H1 (cell line): Measurements from ENCODE around the gene DCAF17. TPM values are rescaled to one million over a fixed set of nuclear protein-coding genes. Genes with fewer than 3 reads are reported as not detected.
A peak's percentile ranks its signal among the peaks of the same experiment; 100 is the strongest.

ENCODE experiments used
- CTCF ChIA-PET: fragments of 300-600 bp; sonication (Branson Sonifier 250); formaldehyde crosslinking; loops from one replicate; lab custom pipeline; 2021; ENCODE audit not compliant: partially characterized antibody; lab: Charles Lee
- POLR2A ChIA-PET: fragments of 300-600 bp; sonication (Branson Sonifier 250); formaldehyde crosslinking; loops from one replicate; lab custom pipeline; 2021; ENCODE audit warnings: inconsistent platforms; ENCODE audit not compliant: partially characterized antibody; lab: Charles Lee
- DNase-seq, 2 experiments: peaks; one replicate each; pipeline versions ENCODE4 v3.0.0 to v3.0.0-alpha.2; 2010 to 2022; ENCODE audit warnings: low spot score in 2 of 2, low read depth in 1 of 2, mixed read lengths in 1 of 2
- FAIRE-seq: peaks from 2 replicates; lab custom pipeline; 2011; peaks lifted over from hg19 to GRCh38; lab: Jason Lieb, UNC
- H2AFZ ChIP-seq: 2 replicates; pipeline ENCODE4 v1.8.1; 2012; ENCODE audit warnings: low read length, inconsistent platforms
- H2AK5ac ChIP-seq: 2 replicates; pipeline ENCODE4 v1.6.1; 2013; ENCODE audit warnings: low read depth, low read length
- H2BK120ac ChIP-seq: replicated peaks from 2 replicates; pipeline ENCODE3; 2013; ENCODE audit warnings: low read depth, low read length, inconsistent platforms
- H2BK12ac ChIP-seq: 2 replicates; pipeline ENCODE4 v1.6.1; 2013; ENCODE audit warnings: low read depth, low read length
- H2BK15ac ChIP-seq: 2 replicates; pipeline ENCODE4 v1.6.1; 2013; ENCODE audit warnings: low read length
- H2BK20ac ChIP-seq: 2 replicates; pipeline ENCODE4 v1.6.1; 2013; ENCODE audit warnings: low read length
- H2BK5ac ChIP-seq: 2 replicates; pipeline ENCODE4 v1.6.1; 2013; ENCODE audit warnings: low read depth, low read length
- H3K14ac ChIP-seq: 2 replicates; pipeline ENCODE4 v1.6.1; 2013; ENCODE audit warnings: inconsistent platforms; ENCODE audit not compliant: insufficient read length
- H3K18ac ChIP-seq: 2 replicates; pipeline ENCODE4 v1.6.1; 2013; ENCODE audit warnings: low read length; ENCODE audit errors: extremely low read depth
- H3K23ac ChIP-seq: 2 replicates; pipeline ENCODE4 v1.6.1; 2013; ENCODE audit warnings: inconsistent platforms; ENCODE audit not compliant: insufficient read length
- H3K23me2 ChIP-seq: 2 replicates; pipeline ENCODE4 v1.6.1; 2013; ENCODE audit warnings: low read depth, low read length
- H3K27ac ChIP-seq: 2 replicates; pipeline ENCODE4 v1.6.1; 2011; ENCODE audit warnings: low read depth, low read length, inconsistent platforms
- H3K27me3 ChIP-seq, 4 experiments: replicated peaks in 1 of 4; 1 replicate in 1 of 4; 2 replicates in 3 of 4; pipeline versions ENCODE4 v1.6.1 to v1.8.1; 2011 to 2013; ENCODE audit warnings: low read length in 3 of 4, mild to moderate bottlenecking in 3 of 4, inconsistent platforms in 2 of 4, mixed read lengths in 2 of 4, moderate library complexity in 1 of 4; ENCODE audit not compliant: control insufficient read depth in 3 of 4, insufficient read depth in 3 of 4; ENCODE audit errors: extremely low read depth in 1 of 4
- H3K36me3 ChIP-seq, 4 experiments: 2 replicates each; pipeline versions ENCODE4 v1.6.1 to v1.8.1; 2011 to 2013; ENCODE audit warnings: mild to moderate bottlenecking in 4 of 4, low read length in 3 of 4, moderate library complexity in 2 of 4, control low read depth in 1 of 4, inconsistent platforms in 1 of 4; ENCODE audit not compliant: insufficient read depth in 4 of 4, control insufficient read depth in 2 of 4
- H3K4ac ChIP-seq: replicated peaks from 2 replicates; pipeline ENCODE3; 2013; ENCODE audit warnings: low read length, low read depth, mixed read lengths, inconsistent platforms; ENCODE audit not compliant: insufficient read length
- H3K4me1 ChIP-seq, 4 experiments: replicated peaks in 1 of 4; 1 replicate in 1 of 4; 2 replicates in 3 of 4; pipeline versions ENCODE4 v1.6.1 to v1.8.1; 2011 to 2013; ENCODE audit warnings: low read length in 3 of 4, inconsistent platforms in 2 of 4, mixed read lengths in 1 of 4; ENCODE audit not compliant: insufficient read depth in 4 of 4, control insufficient read depth in 3 of 4
- H3K4me2 ChIP-seq, 2 experiments: 2 replicates each; pipeline versions ENCODE4 v1.6.1 to v1.8.1; 2011 to 2013; ENCODE audit warnings: low read depth in 2 of 2, low read length in 2 of 2, control low read depth in 1 of 2, inconsistent platforms in 1 of 2, mild to moderate bottlenecking in 1 of 2; ENCODE audit not compliant: insufficient read depth in 1 of 2
- H3K4me3 ChIP-seq, 4 experiments: fragments of 200-600, 300-600 bp in 1 of 4; sonication (generic), shearing (Covaris generic), sonication (Bioruptor Twin) in 1 of 4; 2 replicates each; pipeline versions ENCODE4 v1.5.1 to v1.8.1; 2011 to 2016; ENCODE audit warnings: low read length in 4 of 4, low read depth in 3 of 4, control low read depth in 2 of 4, inconsistent platforms in 2 of 4, mild to moderate bottlenecking in 2 of 4, mixed read lengths in 1 of 4, moderate library complexity in 1 of 4; ENCODE audit not compliant: insufficient read depth in 2 of 4; ENCODE audit errors: extremely low read depth in 1 of 4
- H3K56ac ChIP-seq: replicated peaks from 2 replicates; pipeline ENCODE3; 2013; ENCODE audit warnings: low read depth, mild to moderate bottlenecking, mixed read lengths, low read length, inconsistent platforms; ENCODE audit not compliant: insufficient read length
- H3K79me1 ChIP-seq: 2 replicates; pipeline ENCODE4 v1.6.1; 2013; ENCODE audit warnings: low read depth, low read length, control low read depth
- H3K79me2 ChIP-seq, 2 experiments: 2 replicates each; pipeline versions ENCODE4 v1.6.1 to v1.8.1; 2012 to 2013; ENCODE audit warnings: low read length in 2 of 2, mild to moderate bottlenecking in 2 of 2, inconsistent platforms in 1 of 2; ENCODE audit not compliant: insufficient read depth in 2 of 2, control insufficient read depth in 1 of 2
- H3K9ac ChIP-seq, 4 experiments: replicated peaks in 1 of 4; 1 replicate in 1 of 4; 2 replicates in 3 of 4; pipeline versions ENCODE4 v1.6.1 to v1.8.1; 2011 to 2013; ENCODE audit warnings: low read depth in 3 of 4, low read length in 3 of 4, control low read depth in 2 of 4, mild to moderate bottlenecking in 2 of 4, moderate library complexity in 2 of 4, inconsistent platforms in 1 of 4; ENCODE audit errors: extremely low read depth in 1 of 4
- H3K9me3 ChIP-seq, 2 experiments: 2 replicates each; pipeline versions ENCODE4 v1.6.1 to v1.8.1; 2012 to 2013; ENCODE audit warnings: mild to moderate bottlenecking in 2 of 2, moderate library complexity in 2 of 2, control low read depth in 1 of 2, inconsistent platforms in 1 of 2, low read depth in 1 of 2, low read length in 1 of 2, mixed read lengths in 1 of 2; ENCODE audit not compliant: insufficient read depth in 2 of 2
- H4K20me1 ChIP-seq, 2 experiments: replicated peaks in 1 of 2; 2 replicates each; pipeline versions ENCODE3 to v1.8.1; 2011 to 2013; ENCODE audit warnings: inconsistent platforms in 2 of 2, low read length in 2 of 2, mild to moderate bottlenecking in 1 of 2; ENCODE audit not compliant: insufficient read depth in 2 of 2, control insufficient read depth in 1 of 2
- H4K5ac ChIP-seq: 2 replicates; pipeline ENCODE4 v1.6.1; 2013; ENCODE audit warnings: low read length, low read depth, mixed read lengths, inconsistent platforms; ENCODE audit not compliant: insufficient read length
- H4K8ac ChIP-seq: 2 replicates; pipeline ENCODE4 v1.8.0; 2013; ENCODE audit warnings: mild to moderate bottlenecking, moderate library complexity, low read length, inconsistent platforms; ENCODE audit not compliant: insufficient read depth; ENCODE audit errors: extremely low read depth
- H4K91ac ChIP-seq: replicated peaks from 2 replicates; pipeline ENCODE3; 2013; ENCODE audit warnings: low read length, mixed read lengths, inconsistent platforms; ENCODE audit not compliant: insufficient read length
- CHD2 ChIP-seq: IDR thresholded peaks from 2 replicates; pipeline ENCODE4 v1.6.1; 2012; ENCODE audit warnings: low read length, improper control_type of control experiment
- KDM5A ChIP-seq: fragments of 200-600 bp; IDR thresholded peaks from 2 replicates; pipeline ENCODE4 v1.7.1; 2012; ENCODE audit warnings: mild to moderate bottlenecking, low read length, inconsistent platforms, mixed read lengths
- POLR2A ChIP-seq, 2 experiments: IDR thresholded peaks; 1 replicate in 1 of 2; 2 replicates in 1 of 2; pipeline ENCODE4 v1.6.1; 2011; ENCODE audit warnings: low read depth in 2 of 2, low read length in 2 of 2, mild to moderate bottlenecking in 2 of 2; ENCODE audit errors: control extremely low read depth in 1 of 2
- POLR2AphosphoS5 ChIP-seq: IDR thresholded peaks from 2 replicates; pipeline ENCODE4 v1.6.1; 2011; ENCODE audit warnings: low read depth, low read length
- SIX5 ChIP-seq: IDR thresholded peaks from 2 replicates; pipeline ENCODE4 v1.6.1; 2011; ENCODE audit warnings: mild to moderate bottlenecking, low read depth, low read length
- SP2 ChIP-seq: IDR thresholded peaks from 2 replicates; pipeline ENCODE4 v1.6.1; 2012; ENCODE audit warnings: mild to moderate bottlenecking, low read length, inconsistent platforms
- SP4 ChIP-seq: IDR thresholded peaks from 2 replicates; pipeline ENCODE4 v1.6.1; 2012; ENCODE audit warnings: low read length, inconsistent platforms
- SRF ChIP-seq: IDR thresholded peaks from 2 replicates; pipeline ENCODE4 v1.6.1; 2011; ENCODE audit warnings: mild to moderate bottlenecking, low read depth, low read length, moderate library complexity
- TBP ChIP-seq: IDR thresholded peaks from 2 replicates; pipeline ENCODE4 v1.6.1; 2011; ENCODE audit warnings: low read depth, low read length, improper control_type of control experiment
- TCF12 ChIP-seq: IDR thresholded peaks from 2 replicates; pipeline ENCODE4 v1.6.1; 2011; ENCODE audit warnings: low read depth, mild to moderate bottlenecking, low read length
- WGBS, 2 experiments: shearing (Covaris generic) in 1 of 2; methylation state at CpG; one replicate each; pipeline versions ENCODE4 v1.1.6 to v1.1.7; 2013 to 2015; ENCODE audit warnings: low lambda C conversion rate in 2 of 2, mixed read lengths in 2 of 2, inconsistent platforms in 1 of 2, low coverage in 1 of 2, missing lambda C conversion rate in 1 of 2; ENCODE audit not compliant: insufficient replicate concordance in 2 of 2, insufficient coverage in 1 of 2, insufficient read length in 1 of 2; ENCODE audit errors: extremely low coverage in 1 of 2, missing lambda C conversion rate in 1 of 2; 5-methylcytosine and 5-hydroxymethylcytosine counted together
- polyA plus RNA-seq, 7 experiments: library from polyadenylated mRNA; depleted of rRNA in 3 of 7; stranded (reverse) in 5 of 7; unstranded in 2 of 7; fragments of >200 nt in 5 of 7; fragments of 200-250 nt in 2 of 7; gene quantifications; 1 replicate in 5 of 7; 2 replicates in 1 of 7; 4 replicates in 1 of 7; pipeline versions ENCODE4 v1.2.1 to v1.2.3, GENCODE V29; 2011 to 2013; ENCODE audit warnings: missing spikeins in 2 of 7, mixed read lengths in 2 of 7
- total RNA-seq: library from RNA; stranded (reverse); fragmentation: NEBNext Ultra II Directional; extraction: Animal tissue kit (Norgen Biotek cat#: 25700); gene quantifications from 2 replicates; pipeline ENCODE4 v1.2.1, GENCODE V29; 2021
- TF ChIP-seq, protein P1 (sequence below): IDR thresholded peaks from 2 replicates; pipeline ENCODE4 v1.6.1; 2012; ENCODE audit warnings: low read length, inconsistent platforms

DCAF17 gene
- total and polyA plus RNA-seq, 2 of the 8 experiments (the other 6 are each of a cell fraction or from before 2014, with no cell fraction given): 10.7 to 30.0 TPM

DNA sequence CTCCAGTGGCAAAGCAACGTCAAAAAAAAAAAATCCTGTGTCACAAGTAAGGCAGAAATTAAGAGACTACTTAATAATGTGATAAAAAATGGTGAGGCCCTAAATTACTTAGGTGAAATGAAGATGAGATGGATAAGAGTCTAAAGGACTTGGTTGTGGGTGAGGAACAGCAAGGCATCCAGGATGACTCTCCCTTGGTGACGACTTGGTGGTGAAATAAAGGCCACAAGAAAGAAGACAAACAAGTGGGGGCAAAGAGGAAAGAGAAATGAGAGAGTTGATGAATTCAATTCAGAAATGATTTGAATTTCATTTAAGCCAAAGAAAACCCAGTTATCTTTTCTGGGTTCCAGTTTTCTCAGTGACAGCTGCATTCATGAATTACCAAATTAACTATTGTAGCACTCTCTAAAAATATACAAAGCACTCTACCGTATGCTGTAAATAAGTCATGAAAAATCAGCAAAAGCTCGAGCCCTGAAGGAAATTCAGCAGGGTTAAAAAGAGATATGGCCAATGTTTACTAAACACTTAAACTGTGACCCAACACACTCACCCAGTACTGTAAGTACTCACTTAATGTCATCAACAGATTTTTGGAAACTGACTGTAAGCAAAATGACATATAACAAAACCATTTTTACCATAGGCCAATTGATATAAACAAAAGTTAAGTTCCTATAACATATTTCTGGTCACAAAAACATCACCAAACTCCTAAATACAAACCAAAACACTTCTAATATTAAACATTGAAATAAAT, 1.6 kb upstream of the DCAF17 start:
- Histone ChIP-seq H3K9me3 (no peaks in the 10 kb centered on the region; a peak in 2 of 4 replicates), H3K36me3 (peaks cover 4 to 16% (median 10%) of the 10 kb centered on the region in 4 experiments; a peak in 4 of 8 replicates), H3K4me1 (peaks cover 3 to 19% (median 10%) of the 10 kb centered on the region in 4 experiments), H4K8ac (no peak overlapping the region; the same call in 1 of the 2 replicates), H2BK5ac (peak overlapping the region; percentile 93), H3K4me2 (peak overlapping the region; percentile 72 to 96), H3K56ac (no peak overlapping the region), H2BK12ac (peak overlapping the region; percentile 95), H3K79me1 (peaks cover 2% of the 10 kb centered on the region), H4K5ac (peak overlapping the region; percentile 54), H3K23me2 (peaks cover 4% of the 10 kb centered on the region; the same call in 1 of the 2 replicates), H3K79me2 (peaks cover 0 to 80% of the 10 kb centered on the region in 2 experiments; a peak in 2 of 4 replicates), H3K4ac (peak overlapping the region; percentile 76), H2BK120ac (no peak overlapping the region), H3K27ac (no peak overlapping the region), H4K91ac (no peak overlapping the region), H2BK20ac (no peak overlapping the region), H3K14ac (no peak overlapping the region), H3K27me3 (no peaks in the 10 kb centered on the region), H4K20me1 (peaks cover 0 to 3% of the 10 kb centered on the region in 2 experiments), H3K9ac (no peak overlapping the region), H2AFZ (no peak overlapping the region), H3K23ac (no peak overlapping the region), H3K18ac (0 out of 2 replicates have a peak overlapping the region, but pooled peaks have one; percentile 36), H2BK15ac (no peak overlapping the region), H2AK5ac (peak overlapping the region; percentile 97), H3K4me3 (peak overlapping the region in 3 of 4 experiments; percentile 48 to 76 (median 67); a peak in 4 of 8 replicates)
- ChIA-PET CTCF (interaction anchor here (0.6 to 3.8 kb wide), 6 partner anchors 15 to 345 kb away, joined by 3 to 20 read pairs (median 6); no protein-coding TSS in a partner anchor), POLR2A (interaction anchor here (0.6 to 4.8 kb wide), 16 partner anchors 9 to 458 kb away, joined by 3 to 21 read pairs (median 4); partner anchors contain the start of genes CYBRD1 and TLK1)
- DNase-seq (no peak), FAIRE-seq (no peak)
- WGBS, 2 experiments: 77% methylated on average over 4 of the region's 4 CpGs; no CpG with 5 or more reads in 1 of the 2 experiments
- TF ChIP-seq POLR2AphosphoS5 (no peak), SRF (no peak), KDM5A (no peak), SP4 (no peak), CHD2 (no peak), TBP (no peak), TCF12 (no peak), SP2 (no peak), SIX5 (no peak), POLR2A (IDR thresholded peaks at IDR 0.05; ENCODE audit: control extremely low read depth in 1 of 2, low read depth in 2 of 2, low read length in 2 of 2) (no peak)
- TF ChIP-seq, protein P1, sequence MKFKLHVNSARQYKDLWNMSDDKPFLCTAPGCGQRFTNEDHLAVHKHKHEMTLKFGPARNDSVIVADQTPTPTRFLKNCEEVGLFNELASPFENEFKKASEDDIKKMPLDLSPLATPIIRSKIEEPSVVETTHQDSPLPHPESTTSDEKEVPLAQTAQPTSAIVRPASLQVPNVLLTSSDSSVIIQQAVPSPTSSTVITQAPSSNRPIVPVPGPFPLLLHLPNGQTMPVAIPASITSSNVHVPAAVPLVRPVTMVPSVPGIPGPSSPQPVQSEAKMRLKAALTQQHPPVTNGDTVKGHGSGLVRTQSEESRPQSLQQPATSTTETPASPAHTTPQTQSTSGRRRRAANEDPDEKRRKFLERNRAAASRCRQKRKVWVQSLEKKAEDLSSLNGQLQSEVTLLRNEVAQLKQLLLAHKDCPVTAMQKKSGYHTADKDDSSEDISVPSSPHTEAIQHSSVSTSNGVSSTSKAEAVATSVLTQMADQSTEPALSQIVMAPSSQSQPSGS: no peak
